Caco-2 (cell line): ENCODE measurements around the gene ABCB4. TPM values are rescaled to one million over a fixed set of nuclear protein-coding genes. Genes with fewer than 3 reads are reported as not detected.

Experiments
- BruUV-seq: library from RNA; stranded (reverse); fragments of 400-500 nt; replicated peaks from 2 replicates; lab custom pipeline; 2021; lab: Mats Ljungman, UMichigan
- CTCF ChIA-PET: fragments of 300-600 bp; sonication (Branson Sonifier 250); formaldehyde crosslinking; loops from one replicate; lab custom pipeline; 2022; ENCODE audit warnings: antibody characterized with exemption; lab: Charles Lee
- POLR2A ChIA-PET: fragments of 300-600 bp; sonication (Branson Sonifier 250); formaldehyde crosslinking; loops from one replicate; lab custom pipeline; 2022; ENCODE audit warnings: antibody characterized with exemption; lab: Charles Lee
- DNase-seq, 2 experiments: peaks; one replicate each; pipeline versions ENCODE4 v3.0.0 to v3.0.0-alpha.2; 2020 to 2022
- H3K27me3 ChIP-seq: replicated peaks from 2 replicates; pipeline ENCODE4 v1.6.0; 2011; ENCODE audit warnings: low read length; ENCODE audit not compliant: control insufficient read depth, insufficient read depth
- H3K36me3 ChIP-seq: 2 replicates; pipeline ENCODE4 v1.5.1; 2011; ENCODE audit warnings: low read length; ENCODE audit not compliant: control insufficient read depth, insufficient read depth
- H3K4me1 ChIP-seq: fragments of 250-450 bp; sonication (Bioruptor Pico); 2 replicates; pipeline ENCODE4 v1.5.1; 2020; ENCODE audit warnings: mild to moderate bottlenecking
- H3K4me3 ChIP-seq: 2 replicates; pipeline ENCODE4 v1.5.1; 2011; ENCODE audit warnings: low read depth, mild to moderate bottlenecking, control low read depth, low read length
- H3K9me3 ChIP-seq: fragments of 250-450 bp; sonication (Bioruptor Pico); 2 replicates; pipeline ENCODE4 v1.5.1; 2020; ENCODE audit warnings: mild to moderate bottlenecking, moderate library complexity
- H3K27ac Mint-ChIP-seq: one replicate; pipeline ENCODE4 v1.8.0; 2022; ENCODE audit warnings: mixed read lengths; ENCODE audit not compliant: unreplicated experiment
- H3K27me3 Mint-ChIP-seq: one replicate; pipeline ENCODE4 v1.8.0; 2022; ENCODE audit warnings: mixed read lengths; ENCODE audit not compliant: insufficient read depth, unreplicated experiment
- H3K36me3 Mint-ChIP-seq: one replicate; pipeline ENCODE4 v1.8.0; 2022; ENCODE audit warnings: mild to moderate bottlenecking, mixed read lengths; ENCODE audit not compliant: insufficient read depth, unreplicated experiment
- H3K4me1 Mint-ChIP-seq: one replicate; pipeline ENCODE4 v1.8.0; 2022; ENCODE audit warnings: low read depth, mixed read lengths; ENCODE audit not compliant: unreplicated experiment
- H3K4me3 Mint-ChIP-seq: one replicate; pipeline ENCODE4 v1.8.0; 2022; ENCODE audit warnings: mild to moderate bottlenecking, moderate library complexity, mixed read lengths; ENCODE audit not compliant: unreplicated experiment
- H3K9me3 Mint-ChIP-seq: one replicate; pipeline ENCODE4 v1.8.0; 2022; ENCODE audit warnings: mixed read lengths; ENCODE audit not compliant: unreplicated experiment
- CTCF ChIP-seq, 2 experiments: fragments of 200-600 bp in 1 of 2; IDR thresholded peaks; 1 replicate in 1 of 2; 2 replicates in 1 of 2; pipeline versions ENCODE4 v1.5.1 to v1.8.0; 2011 to 2022; ENCODE audit warnings: antibody characterized with exemption in 1 of 2, control low read depth in 1 of 2, inconsistent platforms in 1 of 2, low read depth in 1 of 2, low read length in 1 of 2, mild to moderate bottlenecking in 1 of 2, moderate library complexity in 1 of 2; ENCODE audit not compliant: insufficient read depth in 1 of 2, severe bottlenecking in 1 of 2, unreplicated experiment in 1 of 2
- intact Hi-C: fragments of 100-400 bp; cut with micrococcal nuclease; formaldehyde crosslinking; loops from one replicate; pipeline ENCODE4 v1.10.0; 2022; ENCODE audit not compliant: unreplicated experiment
- total RNA-seq: library from RNA; stranded (reverse); gene quantifications from 2 replicates; pipeline ENCODE4 v1.2.3, GENCODE V29; 2022

Gene ABCB4
- total RNA-seq, 1 experiment from 2014 or later = 0.18 TPM

GRCh38 chr7:87427288-87427687, 48.2 kb downstream of the ABCB4 start:
- TF ChIP-seq CTCF (IDR thresholded peaks at IDR 0.05; ENCODE audit: insufficient read depth in 1 of 2, low read depth in 1 of 2, low read length in 1 of 2, severe bottlenecking in 1 of 2, unreplicated experiment in 1 of 2) = no peak
- no peaks in the 10 kb centered on the region for H3K4me1 ChIP-seq
- ChIA-PET CTCF (no interaction called here), POLR2A (no interaction called here)
- no peaks in the 10 kb centered on the region for H3K9me3 ChIP-seq
- no peaks in the 10 kb centered on the region for H3K9me3 Mint-ChIP-seq
- H3K36me3 ChIP-seq = no peaks in the 10 kb centered on the region
- no peak overlapping the region for H3K4me3 ChIP-seq
- H3K36me3 Mint-ChIP-seq = no peaks in the 10 kb centered on the region
- H3K27me3 ChIP-seq = no peaks in the 10 kb centered on the region
- BruUV-seq = no TSS peak
- intact Hi-C loops = no loop called here
- H3K27ac Mint-ChIP-seq = no peak overlapping the region
- no peaks in the 10 kb centered on the region for H3K4me1 Mint-ChIP-seq
- no peak for DNase-seq
- H3K4me3 Mint-ChIP-seq = no peak overlapping the region
- no peaks in the 10 kb centered on the region for H3K27me3 Mint-ChIP-seq

DNA sequence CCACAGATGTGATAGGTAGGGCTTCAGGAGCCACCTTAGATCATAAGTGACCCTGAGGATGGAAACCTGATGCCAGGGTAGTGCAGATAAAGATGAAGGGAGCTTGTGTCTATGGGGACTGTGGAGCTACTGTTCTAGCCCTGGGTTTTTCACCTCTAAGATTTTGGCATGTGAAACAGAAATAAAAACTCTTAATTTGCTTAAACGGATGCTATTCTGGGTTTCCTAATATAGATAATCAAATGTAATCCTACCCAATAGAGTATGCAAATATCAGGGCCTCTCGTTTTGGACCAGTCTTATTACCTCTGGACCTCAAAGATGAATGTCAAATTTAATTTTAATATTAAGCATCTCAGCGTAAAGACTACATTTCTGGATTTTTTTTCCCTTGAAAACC, 49.3 kb downstream of the ABCB4 start:
- DNase-seq = no peak
- POLR2A ChIA-PET = no interaction called here
- no peaks in the 10 kb centered on the region for H3K9me3 ChIP-seq
- no peaks in the 10 kb centered on the region for H3K9me3 Mint-ChIP-seq
- no peak overlapping the region for H3K27ac Mint-ChIP-seq
- H3K27me3 ChIP-seq = no peaks in the 10 kb centered on the region
- TF ChIP-seq CTCF (IDR thresholded peaks at IDR 0.05; ENCODE audit: insufficient read depth in 1 of 2, low read depth in 1 of 2, low read length in 1 of 2, severe bottlenecking in 1 of 2, unreplicated experiment in 1 of 2) = no peak
- H3K4me3 ChIP-seq = no peak overlapping the region
- H3K36me3 Mint-ChIP-seq = no peaks in the 10 kb centered on the region
- no peaks in the 10 kb centered on the region for H3K4me1 Mint-ChIP-seq
- H3K36me3 ChIP-seq = no peaks in the 10 kb centered on the region
- no TSS peak for BruUV-seq
- no peaks in the 10 kb centered on the region for H3K27me3 Mint-ChIP-seq
- intact Hi-C loops = no loop called here
- H3K4me3 Mint-ChIP-seq = no peak overlapping the region
- H3K4me1 ChIP-seq = no peaks in the 10 kb centered on the region
- CTCF ChIA-PET = no interaction called here

DNA sequence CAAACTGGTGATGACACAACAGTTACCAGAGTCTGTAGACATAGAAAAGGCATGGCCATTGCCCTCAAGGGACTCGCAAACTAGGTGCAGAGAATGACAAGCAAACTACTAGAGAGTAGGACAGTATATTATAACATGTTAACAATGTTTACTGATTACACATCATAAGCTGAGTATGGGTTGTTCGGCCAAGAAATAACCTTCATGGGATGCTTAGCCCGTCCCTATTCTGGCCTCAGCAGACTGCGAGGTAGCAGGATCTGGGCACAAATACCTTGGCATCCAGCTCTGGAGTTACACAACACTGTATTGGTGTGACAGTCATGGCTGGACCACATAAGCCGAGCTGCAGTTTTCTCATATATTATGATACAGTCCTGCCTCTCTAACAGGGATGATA, 51.4 kb downstream of the ABCB4 start:
- intact Hi-C loops = no loop called here
- Histone ChIP-seq H3K4me3 (no peak overlapping the region), H3K4me1 (no peaks in the 10 kb centered on the region), H3K9me3 (no peaks in the 10 kb centered on the region), H3K36me3 (no peaks in the 10 kb centered on the region), H3K27me3 (no peaks in the 10 kb centered on the region)
- no peak for DNase-seq
- ChIA-PET CTCF (interaction anchor here (0.6 kb wide), 1 partner anchor 11 kb away, joined by 3 read pairs; no protein-coding TSS in a partner anchor), POLR2A (no interaction called here)
- Mint-ChIP-seq H3K4me3 (no peak overlapping the region), H3K27ac (no peak overlapping the region), H3K4me1 (no peaks in the 10 kb centered on the region), H3K36me3 (no peaks in the 10 kb centered on the region), H3K27me3 (peaks cover 4% of the 10 kb centered on the region), H3K9me3 (no peaks in the 10 kb centered on the region)
- TF ChIP-seq CTCF (IDR thresholded peaks at IDR 0.05; ENCODE audit: insufficient read depth in 1 of 2, low read depth in 1 of 2, low read length in 1 of 2, severe bottlenecking in 1 of 2, unreplicated experiment in 1 of 2) = no peak
- BruUV-seq = no TSS peak
